K562 (cell line): ENCODE results near the gene IL17RC. TPM values are rescaled to one million over a fixed set of nuclear protein-coding genes. Genes with fewer than 3 reads are reported as not detected.

Source experiments
- ATAC-seq: fragments of 200-7000 bp; cut with Tn5 transposase; 3 replicates; pipeline ENCODE4 v1.9.1; 2020; ENCODE audit warnings: moderate library complexity
- BruUV-seq: library from RNA; stranded (reverse); fragments of 400-500 nt; replicated peaks from 2 replicates; lab custom pipeline; 2021; lab: Mats Ljungman, UMichigan
- CTCF ChIA-PET: fragments of 300-600 bp; formaldehyde crosslinking; extraction: SDS; loops from one replicate; lab custom pipeline; 2021; ENCODE audit warnings: low intra/inter-chr PET ratio; lab: Yijun Ruan, JAX
- POLR2A ChIA-PET: fragments of 300-600, 350-650 bp; sonication (Branson Sonifier 250); formaldehyde crosslinking; extraction: SDS; loops from one replicate; lab custom pipeline; 2021; ENCODE audit warnings: antibody characterized with exemption, inconsistent platforms; lab: Yijun Ruan, JAX
- DNase-seq, 4 experiments: peaks; one replicate each; pipeline versions ENCODE4 v3.0.0 to v3.0.0-alpha.2; 2011 to 2018; ENCODE audit warnings: low spot score in 3 of 4, mixed read lengths in 3 of 4; ENCODE audit errors: extremely low read depth in 1 of 4
- FAIRE-seq: peaks from 2 replicates; lab custom pipeline; 2011; peaks lifted over from hg19 to GRCh38; lab: Jason Lieb, UNC
- H2AFZ ChIP-seq: 2 replicates; pipeline ENCODE4 v1.6.0; 2011; ENCODE audit warnings: low read depth, low read length, control low read depth, inconsistent platforms
- H3K27ac ChIP-seq: fragments of 200-600 bp; 3 replicates; pipeline ENCODE4 v1.8.0; 2011; ENCODE audit warnings: low read depth, mild to moderate bottlenecking, control low read depth, inconsistent platforms, low read length, moderate library complexity, mixed read lengths; ENCODE audit errors: extremely low read depth
- H3K27me3 ChIP-seq, 2 experiments: fragments of 300-600 bp in 1 of 2; 2 replicates in 1 of 2; 3 replicates in 1 of 2; pipeline versions ENCODE4 v1.6.0 to v1.8.0; 2011; ENCODE audit warnings: inconsistent platforms in 2 of 2, low read length in 2 of 2, mild to moderate bottlenecking in 1 of 2, mixed read lengths in 1 of 2, moderate library complexity in 1 of 2; ENCODE audit not compliant: control insufficient read depth in 2 of 2, insufficient read depth in 2 of 2
- H3K36me3 ChIP-seq: fragments of 300-600 bp; 3 replicates; pipeline ENCODE4 v1.8.0; 2011; ENCODE audit warnings: mild to moderate bottlenecking, low read length, inconsistent platforms; ENCODE audit not compliant: control insufficient read depth, insufficient read depth
- H3K4me1 ChIP-seq, 2 experiments: fragments of 200-600 bp in 1 of 2; replicated peaks in 1 of 2; 2 replicates in 1 of 2; 3 replicates in 1 of 2; pipeline versions ENCODE4 v1.5.1 to v1.8.0; 2011; ENCODE audit warnings: inconsistent platforms in 2 of 2, low read length in 2 of 2, mild to moderate bottlenecking in 1 of 2, mixed read lengths in 1 of 2, moderate library complexity in 1 of 2; ENCODE audit not compliant: control insufficient read depth in 2 of 2, insufficient read depth in 2 of 2
- H3K4me2 ChIP-seq: 2 replicates; pipeline ENCODE4 v1.6.1; 2011; ENCODE audit warnings: low read length, control low read depth, inconsistent platforms, mixed read lengths; ENCODE audit not compliant: insufficient read depth
- H3K4me3 ChIP-seq: fragments of 200-600 bp; sonication (generic), shearing (Covaris generic); 2 replicates; pipeline ENCODE4 v1.5.1; 2016; ENCODE audit warnings: control low read depth, inconsistent platforms
- H3K79me2 ChIP-seq: fragments of 200-600 bp; 3 replicates; pipeline ENCODE4 v1.8.0; 2011; ENCODE audit warnings: low read length, inconsistent platforms; ENCODE audit not compliant: control insufficient read depth, insufficient read depth
- H3K9ac ChIP-seq, 2 experiments: 2 replicates each; pipeline versions ENCODE4 v1.6.0 to v1.6.1; 2011; ENCODE audit warnings: low read depth in 2 of 2, low read length in 2 of 2, control low read depth in 1 of 2, inconsistent platforms in 1 of 2, mild to moderate bottlenecking in 1 of 2, mixed read lengths in 1 of 2; ENCODE audit not compliant: insufficient read depth in 1 of 2
- H3K9me1 ChIP-seq: one replicate; pipeline ENCODE4 v1.6.0; 2011; ENCODE audit warnings: inconsistent platforms, mild to moderate bottlenecking, low read length, moderate library complexity; ENCODE audit not compliant: control insufficient read depth, insufficient read depth
- H3K9me3 ChIP-seq: replicated peaks from 2 replicates; pipeline ENCODE4 v1.5.1; 2011; ENCODE audit warnings: low read depth, low read length, inconsistent platforms; ENCODE audit not compliant: control insufficient read depth, insufficient read depth
- H4K20me1 ChIP-seq: replicated peaks from 2 replicates; pipeline ENCODE4 v1.6.1; 2011; ENCODE audit warnings: low read length, inconsistent platforms, mixed read lengths; ENCODE audit not compliant: control insufficient read depth, insufficient read depth
- CHD1 ChIP-seq: fragments of 200-600 bp; sonication (generic); IDR thresholded peaks from one replicate; pipeline ENCODE4 v1.6.1; 2012; ENCODE audit warnings: mild to moderate bottlenecking, moderate library complexity, low read length, inconsistent platforms
- NEUROD1 ChIP-seq: fragments of 150-350 bp; IDR thresholded peaks from 2 replicates; pipeline ENCODE4 v1.6.1; 2014; ENCODE audit warnings: borderline replicate concordance, low read length, low read depth; ENCODE audit not compliant: partially characterized antibody
- POLR2G ChIP-seq: fragments of 200-400 bp; formaldehyde crosslinking; IDR thresholded peaks from 2 replicates; pipeline ENCODE4 v1.6.1; 2017; ENCODE audit warnings: low read depth, mild to moderate bottlenecking, antibody characterized with exemption, low read length, moderate library complexity
- TAF1 ChIP-seq: IDR thresholded peaks from 2 replicates; pipeline ENCODE4 v1.6.1; 2011; ENCODE audit warnings: mild to moderate bottlenecking, low read length, moderate library complexity; ENCODE audit not compliant: insufficient read depth, control insufficient read depth, severe bottlenecking; ENCODE audit errors: extremely low read depth
- ZBTB11 ChIP-seq, 3 experiments: fragments of 200-800 bp in 1 of 3; fragments of 250-450 bp in 1 of 3; fragments of 450-650 bp in 1 of 3; sonication (Bioruptor Pico) in 1 of 3; sonication (Bioruptor generic) in 1 of 3; formaldehyde crosslinking in 1 of 3; IDR thresholded peaks; 2 replicates each; pipeline versions ENCODE4 v1.6.1 to v1.8.0; 2016 to 2022; ENCODE audit warnings: mild to moderate bottlenecking in 2 of 3, missing genetic modification characterization in 2 of 3, missing compliant biosample characterization in 1 of 3, moderate library complexity in 1 of 3
- ZBTB34 ChIP-seq: fragments of 250-450 bp; sonication (Bioruptor Pico); IDR thresholded peaks from 2 replicates; pipeline ENCODE4 v1.8.0; 2021; ENCODE audit warnings: mild to moderate bottlenecking, moderate library complexity
- ZHX1 ChIP-seq: fragments of 150-350 bp; conservative IDR thresholded peaks from 2 replicates; pipeline ENCODE4 v1.6.1; 2014; ENCODE audit warnings: low read length
- WGBS: fragments of 100-300 bp; shearing (Covaris generic); methylation state at CpG from one replicate; pipeline ENCODE4 v1.1.6; 2016; ENCODE audit warnings: low coverage, mixed read lengths; ENCODE audit not compliant: insufficient coverage; ENCODE audit errors: missing lambda C conversion rate; 5-methylcytosine and 5-hydroxymethylcytosine counted together
- in situ Hi-C: fragments of 300-500 bp; cut with MboI; formaldehyde crosslinking; loops from 4 replicates; pipeline ENCODE4 v1.15.0; 2018; ENCODE audit warnings: inconsistent platforms, mixed read lengths
- intact Hi-C: fragments of 100-400 bp; cut with micrococcal nuclease; formaldehyde crosslinking; loops from 2 replicates; pipeline ENCODE4 v1.14.2; 2022
- polyA plus RNA-seq, 8 experiments: library from polyadenylated mRNA; depleted of rRNA in 4 of 8; stranded (reverse) in 5 of 8; unstranded in 3 of 8; fragments of >200 nt; fragmentation: Nextera tagmentation in 2 of 8; fragmentation: Illumina TruSeq in 1 of 8; extraction: Ambion mirVana in 2 of 8; extraction: Trizol in 1 of 8; gene quantifications; 2 replicates each; pipeline versions ENCODE4 v1.2.1 to v1.2.3, GENCODE V29; 2011 to 2014; ENCODE audit warnings: inconsistent platforms in 1 of 8, missing spikeins in 1 of 8
- total RNA-seq, 7 experiments: library from RNA; depleted of rRNA in 6 of 7; stranded (reverse); fragments of >200 nt in 6 of 7; fragmentation: Illumina TruSeq in 2 of 7; extraction: Trizol in 2 of 7; gene quantifications; 2 replicates each; pipeline versions ENCODE4 v1.2.1 to v1.2.3, GENCODE V29; 2011 to 2021; ENCODE audit warnings: low replicate concordance in 1 of 7
- TF ChIP-seq, protein P1 (sequence below): fragments of 250-450 bp; sonication (Bioruptor Pico); IDR thresholded peaks from 2 replicates; pipeline ENCODE4 v1.4.0; 2020; ENCODE audit warnings: mild to moderate bottlenecking, moderate library complexity

Gene IL17RC
- total and polyA plus RNA-seq, 9 of the 15 experiments (the other 6 are each of a cell fraction or from before 2014, with no cell fraction given), result 0.15 to 11.4 (median 7.1) TPM; not detected in 1

DNA sequence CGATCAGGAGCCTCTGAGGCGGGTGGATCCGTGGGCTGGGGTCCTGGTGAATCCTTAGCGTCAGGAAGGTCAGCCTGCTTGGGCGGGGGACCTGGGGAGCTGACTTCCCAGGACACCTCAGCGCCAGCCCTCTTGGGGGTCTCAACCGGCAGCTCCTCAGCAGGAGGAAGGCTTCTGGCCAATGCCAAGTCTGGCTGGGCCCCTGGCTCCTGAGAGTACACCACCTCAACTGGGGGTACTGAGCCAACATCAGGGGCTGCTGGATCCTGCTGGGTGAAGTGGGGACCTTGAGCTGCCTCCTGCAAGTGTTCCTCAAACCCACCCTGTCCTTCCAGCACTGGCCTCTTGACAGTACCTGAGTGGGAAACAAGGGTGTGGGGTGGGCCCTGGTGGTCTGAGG is 32.2 kb downstream of the IL17RC start:
- intact Hi-C loops (no loop called here), in situ Hi-C loops (no loop called here)
- no TSS peak for BruUV-seq
- no peak overlapping the region for H2AFZ ChIP-seq
- peaks cover 6 to 42% of the 10 kb centered on the region in 2 experiments; a peak in 4 of 5 replicates for H3K4me1 ChIP-seq
- H3K4me3 ChIP-seq, result no peak overlapping the region
- no peaks in the 10 kb centered on the region for H3K9me3 ChIP-seq
- TF ChIP-seq, protein P1, sequence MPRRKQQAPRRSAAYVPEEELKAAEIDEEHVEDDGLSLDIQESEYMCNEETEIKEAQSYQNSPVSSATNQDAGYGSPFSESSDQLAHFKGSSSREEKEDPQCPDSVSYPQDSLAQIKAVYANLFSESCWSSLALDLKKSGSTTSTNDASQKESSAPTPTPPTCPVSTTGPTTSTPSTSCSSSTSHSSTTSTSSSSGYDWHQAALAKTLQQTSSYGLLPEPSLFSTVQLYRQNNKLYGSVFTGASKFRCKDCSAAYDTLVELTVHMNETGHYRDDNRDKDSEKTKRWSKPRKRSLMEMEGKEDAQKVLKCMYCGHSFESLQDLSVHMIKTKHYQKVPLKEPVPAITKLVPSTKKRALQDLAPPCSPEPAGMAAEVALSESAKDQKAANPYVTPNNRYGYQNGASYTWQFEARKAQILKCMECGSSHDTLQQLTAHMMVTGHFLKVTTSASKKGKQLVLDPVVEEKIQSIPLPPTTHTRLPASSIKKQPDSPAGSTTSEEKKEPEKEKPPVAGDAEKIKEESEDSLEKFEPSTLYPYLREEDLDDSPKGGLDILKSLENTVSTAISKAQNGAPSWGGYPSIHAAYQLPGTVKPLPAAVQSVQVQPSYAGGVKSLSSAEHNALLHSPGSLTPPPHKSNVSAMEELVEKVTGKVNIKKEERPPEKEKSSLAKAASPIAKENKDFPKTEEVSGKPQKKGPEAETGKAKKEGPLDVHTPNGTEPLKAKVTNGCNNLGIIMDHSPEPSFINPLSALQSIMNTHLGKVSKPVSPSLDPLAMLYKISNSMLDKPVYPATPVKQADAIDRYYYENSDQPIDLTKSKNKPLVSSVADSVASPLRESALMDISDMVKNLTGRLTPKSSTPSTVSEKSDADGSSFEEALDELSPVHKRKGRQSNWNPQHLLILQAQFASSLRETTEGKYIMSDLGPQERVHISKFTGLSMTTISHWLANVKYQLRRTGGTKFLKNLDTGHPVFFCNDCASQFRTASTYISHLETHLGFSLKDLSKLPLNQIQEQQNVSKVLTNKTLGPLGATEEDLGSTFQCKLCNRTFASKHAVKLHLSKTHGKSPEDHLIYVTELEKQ (CRISPR knock-in tag), result no peak
- TF ChIP-seq CHD1, result no peak
- no peak for TF ChIP-seq ZBTB34 (CRISPR knock-in tag)
- TF ChIP-seq NEUROD1, result no peak
- TF ChIP-seq ZHX1, result no peak
- TF ChIP-seq ZBTB11 (CRISPR knock-in tag; IDR thresholded peaks at IDR 0.05), result no peak
- TF ChIP-seq POLR2G, result 0 out of 2 replicates have a peak, but pooled peaks have one; percentile 24
- TF ChIP-seq TAF1, result no peak
- ATAC-seq, result no peak
- ChIA-PET POLR2A (interaction anchor here (0.9 to 1.7 kb wide), 5 partner anchors 12 to 37 kb away, joined by 3 to 5 read pairs (median 4); partner anchors contain the start of gene CRELD1), CTCF (no interaction called here)
- H3K9ac ChIP-seq, result peak overlapping the region in 1 of 2 experiments; percentile 1; a peak in 2 of 4 replicates
- H3K36me3 ChIP-seq, result peaks cover 1% of the 10 kb centered on the region; the same call in 1 of the 3 replicates
- no peaks in the 10 kb centered on the region for H4K20me1 ChIP-seq
- H3K79me2 ChIP-seq, result no peaks in the 10 kb centered on the region
- H3K27ac ChIP-seq, result no peak overlapping the region
- DNase-seq, result no peak
- no peaks in the 10 kb centered on the region for H3K27me3 ChIP-seq
- no peak for FAIRE-seq
- H3K4me2 ChIP-seq, result no peak overlapping the region
- WGBS, result 70% methylated on average over 7 of the region's 7 CpGs
- no peaks in the 10 kb centered on the region for H3K9me1 ChIP-seq
